Panc1 (cell line): Measurements from ENCODE around the gene SLC9C1. TPM values are rescaled to one million over a fixed set of nuclear protein-coding genes. Genes with fewer than 3 reads are reported as not detected.

Source experiments
- ATAC-seq: fragments of 200-7000 bp; cut with Tn5 transposase; 2 replicates; pipeline ENCODE4 v1.9.1; 2020; ENCODE audit warnings: mild to moderate bottlenecking, moderate library complexity
- BruUV-seq: library from RNA; stranded (reverse); fragments of 400-500 nt; replicated peaks from 2 replicates; lab custom pipeline; 2021; lab: Mats Ljungman, UMichigan
- CTCF ChIA-PET: fragments of 300-600 bp; sonication (Branson Sonifier 250); formaldehyde crosslinking; loops from one replicate; lab custom pipeline; 2022; ENCODE audit warnings: antibody characterized with exemption; lab: Charles Lee
- POLR2A ChIA-PET: fragments of 300-600 bp; sonication (Branson Sonifier 250); formaldehyde crosslinking; loops from one replicate; lab custom pipeline; 2022; ENCODE audit warnings: antibody characterized with exemption; lab: Charles Lee
- DNase-seq: peaks from one replicate; pipeline ENCODE4 v3.0.0-alpha.2; 2010; ENCODE audit warnings: low read depth, low spot score
- H3K27ac ChIP-seq: 2 replicates; pipeline ENCODE4 v1.5.1; 2011; ENCODE audit warnings: mild to moderate bottlenecking, low read length, inconsistent platforms
- H3K27me3 ChIP-seq: fragments of 200-500 bp; sonication (Bioruptor generic); 2 replicates; pipeline ENCODE4 v1.6.0; 2014; ENCODE audit warnings: low read length, inconsistent platforms; ENCODE audit not compliant: control insufficient read depth, insufficient read depth
- H3K36me3 ChIP-seq: fragments of 200-500 bp; sonication (Bioruptor generic); 2 replicates; pipeline ENCODE4 v1.5.1; 2014; ENCODE audit warnings: inconsistent platforms, mild to moderate bottlenecking, low read length, moderate library complexity; ENCODE audit not compliant: control insufficient read depth, insufficient read depth
- H3K4me1 ChIP-seq: 2 replicates; pipeline ENCODE4 v1.5.1; 2011; ENCODE audit warnings: inconsistent platforms, mild to moderate bottlenecking, low read length, moderate library complexity; ENCODE audit not compliant: control insufficient read depth, insufficient read depth
- H3K4me3 ChIP-seq, 2 experiments: 2 replicates each; pipeline ENCODE4 v1.5.1; 2011 to 2012; ENCODE audit warnings: low read depth in 2 of 2, low read length in 2 of 2, mild to moderate bottlenecking in 2 of 2, inconsistent platforms in 1 of 2, moderate library complexity in 1 of 2
- H3K9me3 ChIP-seq: fragments of 200-500 bp; sonication (Bioruptor generic); 2 replicates; pipeline ENCODE4 v1.5.1; 2014; ENCODE audit warnings: low read depth, mild to moderate bottlenecking, inconsistent platforms, low read length, moderate library complexity; ENCODE audit not compliant: control insufficient read depth, insufficient read depth
- POLR2AphosphoS5 ChIP-seq: IDR thresholded peaks from 2 replicates; pipeline ENCODE4 v1.6.1; 2012; ENCODE audit warnings: mild to moderate bottlenecking, low read depth, low read length, moderate library complexity
- SIN3A ChIP-seq: IDR thresholded peaks from 2 replicates; pipeline ENCODE4 v1.6.1; 2012; ENCODE audit warnings: low read depth, mild to moderate bottlenecking, low read length, moderate library complexity, borderline replicate concordance; ENCODE audit not compliant: insufficient read depth
- TCF7L2 ChIP-seq: IDR thresholded peaks from 2 replicates; pipeline ENCODE4 v1.6.1; 2011; ENCODE audit warnings: mild to moderate bottlenecking, low read depth, low read length, inconsistent platforms
- in situ Hi-C: cut with HindIII; loops from 2 replicates; pipeline ENCODE4 v1.10.0; 2016; ENCODE audit warnings: low sequenced_read_pairs, low pct_unique_long_range_greater_than_20kb
- intact Hi-C: fragments of 100-400 bp; cut with micrococcal nuclease; formaldehyde crosslinking; loops from one replicate; pipeline ENCODE4 v1.10.0; 2022; ENCODE audit not compliant: unreplicated experiment
- total RNA-seq: library from RNA; stranded (reverse); gene quantifications from one replicate; pipeline ENCODE4 v1.2.1, GENCODE V29; 2021; ENCODE audit not compliant: unreplicated experiment
- TF ChIP-seq, protein P1 (sequence below), 2 experiments: IDR thresholded peaks; 2 replicates each; pipeline ENCODE4 v1.6.1; 2011 to 2012; ENCODE audit warnings: low read depth in 2 of 2, control low read depth in 1 of 2, low read length in 1 of 2, mild to moderate bottlenecking in 1 of 2, moderate library complexity in 1 of 2; ENCODE audit not compliant: insufficient read depth in 1 of 2
- TF ChIP-seq, protein P2 (sequence below): fragments of 450-650 bp; IDR thresholded peaks from 2 replicates; pipeline ENCODE4 v1.5.1; 2017; ENCODE audit warnings: mild to moderate bottlenecking

Gene SLC9C1
- total RNA-seq, 1 experiment from 2014 or later, result not detected

DNA sequence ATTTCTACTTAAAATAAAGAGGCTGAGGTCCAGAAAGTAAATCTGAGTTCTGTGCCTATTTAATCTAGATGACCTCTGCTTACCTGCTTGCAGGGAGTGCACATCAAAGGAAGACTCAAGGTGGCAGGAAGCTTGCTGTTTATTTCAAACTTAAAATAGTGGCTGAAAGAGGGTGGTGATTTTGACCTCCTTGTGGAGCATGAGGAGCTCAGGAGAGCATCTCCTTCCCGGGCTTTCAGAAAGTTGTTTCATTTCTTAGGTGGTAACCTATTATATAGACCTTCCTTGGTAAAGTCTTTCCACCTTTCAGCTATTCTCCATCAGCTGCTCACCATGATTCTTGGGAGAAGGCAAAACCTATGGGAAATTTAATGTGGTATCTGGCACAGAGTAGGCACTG is 161.5 kb downstream of the SLC9C1 start:
- Histone ChIP-seq H3K9me3 (no peaks in the 10 kb centered on the region), H3K36me3 (no peaks in the 10 kb centered on the region), H3K4me1 (no peaks in the 10 kb centered on the region), H3K27ac (no peak overlapping the region), H3K4me3 (no peak overlapping the region), H3K27me3 (no peaks in the 10 kb centered on the region; the same call in 1 of the 2 replicates)
- TF ChIP-seq POLR2AphosphoS5 (no peak), TCF7L2 (no peak), SIN3A (no peak)
- TF ChIP-seq, protein P1, sequence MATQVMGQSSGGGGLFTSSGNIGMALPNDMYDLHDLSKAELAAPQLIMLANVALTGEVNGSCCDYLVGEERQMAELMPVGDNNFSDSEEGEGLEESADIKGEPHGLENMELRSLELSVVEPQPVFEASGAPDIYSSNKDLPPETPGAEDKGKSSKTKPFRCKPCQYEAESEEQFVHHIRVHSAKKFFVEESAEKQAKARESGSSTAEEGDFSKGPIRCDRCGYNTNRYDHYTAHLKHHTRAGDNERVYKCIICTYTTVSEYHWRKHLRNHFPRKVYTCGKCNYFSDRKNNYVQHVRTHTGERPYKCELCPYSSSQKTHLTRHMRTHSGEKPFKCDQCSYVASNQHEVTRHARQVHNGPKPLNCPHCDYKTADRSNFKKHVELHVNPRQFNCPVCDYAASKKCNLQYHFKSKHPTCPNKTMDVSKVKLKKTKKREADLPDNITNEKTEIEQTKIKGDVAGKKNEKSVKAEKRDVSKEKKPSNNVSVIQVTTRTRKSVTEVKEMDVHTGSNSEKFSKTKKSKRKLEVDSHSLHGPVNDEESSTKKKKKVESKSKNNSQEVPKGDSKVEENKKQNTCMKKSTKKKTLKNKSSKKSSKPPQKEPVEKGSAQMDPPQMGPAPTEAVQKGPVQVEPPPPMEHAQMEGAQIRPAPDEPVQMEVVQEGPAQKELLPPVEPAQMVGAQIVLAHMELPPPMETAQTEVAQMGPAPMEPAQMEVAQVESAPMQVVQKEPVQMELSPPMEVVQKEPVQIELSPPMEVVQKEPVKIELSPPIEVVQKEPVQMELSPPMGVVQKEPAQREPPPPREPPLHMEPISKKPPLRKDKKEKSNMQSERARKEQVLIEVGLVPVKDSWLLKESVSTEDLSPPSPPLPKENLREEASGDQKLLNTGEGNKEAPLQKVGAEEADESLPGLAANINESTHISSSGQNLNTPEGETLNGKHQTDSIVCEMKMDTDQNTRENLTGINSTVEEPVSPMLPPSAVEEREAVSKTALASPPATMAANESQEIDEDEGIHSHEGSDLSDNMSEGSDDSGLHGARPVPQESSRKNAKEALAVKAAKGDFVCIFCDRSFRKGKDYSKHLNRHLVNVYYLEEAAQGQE (IDR thresholded peaks at IDR 0.05; ENCODE audit: insufficient read depth in 1 of 2, low read depth in 2 of 2, low read length in 1 of 2), result no peak
- TF ChIP-seq, protein P2, sequence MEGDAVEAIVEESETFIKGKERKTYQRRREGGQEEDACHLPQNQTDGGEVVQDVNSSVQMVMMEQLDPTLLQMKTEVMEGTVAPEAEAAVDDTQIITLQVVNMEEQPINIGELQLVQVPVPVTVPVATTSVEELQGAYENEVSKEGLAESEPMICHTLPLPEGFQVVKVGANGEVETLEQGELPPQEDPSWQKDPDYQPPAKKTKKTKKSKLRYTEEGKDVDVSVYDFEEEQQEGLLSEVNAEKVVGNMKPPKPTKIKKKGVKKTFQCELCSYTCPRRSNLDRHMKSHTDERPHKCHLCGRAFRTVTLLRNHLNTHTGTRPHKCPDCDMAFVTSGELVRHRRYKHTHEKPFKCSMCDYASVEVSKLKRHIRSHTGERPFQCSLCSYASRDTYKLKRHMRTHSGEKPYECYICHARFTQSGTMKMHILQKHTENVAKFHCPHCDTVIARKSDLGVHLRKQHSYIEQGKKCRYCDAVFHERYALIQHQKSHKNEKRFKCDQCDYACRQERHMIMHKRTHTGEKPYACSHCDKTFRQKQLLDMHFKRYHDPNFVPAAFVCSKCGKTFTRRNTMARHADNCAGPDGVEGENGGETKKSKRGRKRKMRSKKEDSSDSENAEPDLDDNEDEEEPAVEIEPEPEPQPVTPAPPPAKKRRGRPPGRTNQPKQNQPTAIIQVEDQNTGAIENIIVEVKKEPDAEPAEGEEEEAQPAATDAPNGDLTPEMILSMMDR, result no peak
- intact Hi-C loops (no loop called here), in situ Hi-C loops (no loop called here)
- BruUV-seq, result no TSS peak
- no peak for ATAC-seq
- ChIA-PET POLR2A (no interaction called here), CTCF (interaction anchor here (1.1 kb wide), 1 partner anchor 21 kb away, joined by 3 read pairs; no protein-coding TSS in a partner anchor)
- no peak for DNase-seq

DNA sequence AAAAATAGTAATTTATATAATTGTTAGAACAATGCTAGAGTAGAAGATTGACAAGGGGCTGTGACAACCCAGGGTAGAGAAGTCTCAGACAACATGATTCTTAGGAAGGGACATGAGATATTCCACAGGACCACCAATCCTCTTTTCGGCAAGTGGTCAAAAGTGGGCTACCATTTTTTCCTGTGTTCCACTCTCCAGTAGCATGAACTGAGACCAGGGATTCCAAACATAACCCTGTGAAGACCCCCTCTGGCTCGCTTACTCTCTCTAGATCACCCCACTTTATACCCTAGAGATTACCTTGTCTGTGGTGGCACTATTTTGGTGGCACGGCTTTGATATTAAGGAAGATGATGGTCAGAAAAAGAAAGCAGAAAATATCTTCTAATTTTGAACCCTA is 161.9 kb downstream of the SLC9C1 start:
- POLR2A ChIA-PET, result no interaction called here
- H3K4me1 ChIP-seq, result no peaks in the 10 kb centered on the region
- in situ Hi-C loops, result no loop called here

More for the DNA sequence above, 161.9 kb downstream of the SLC9C1 start:
- H3K27ac ChIP-seq, result no peak overlapping the region
- intact Hi-C loops, result no loop called here
- no TSS peak for BruUV-seq
- ATAC-seq, result no peak
- no peaks in the 10 kb centered on the region for H3K27me3 ChIP-seq
- TF ChIP-seq POLR2AphosphoS5, result no peak
- TF ChIP-seq, protein P1 (IDR thresholded peaks at IDR 0.05; ENCODE audit: insufficient read depth in 1 of 2, low read depth in 2 of 2, low read length in 1 of 2), result no peak
- CTCF ChIA-PET, result interaction anchor here (1.1 kb wide), 1 partner anchor 21 kb away, joined by 3 read pairs; no protein-coding TSS in a partner anchor
- H3K9me3 ChIP-seq, result no peaks in the 10 kb centered on the region
- H3K4me3 ChIP-seq, result no peak overlapping the region
- no peaks in the 10 kb centered on the region for H3K36me3 ChIP-seq
- DNase-seq, result no peak
